CD14-positive monocyte (primary cell): ENCODE results near the gene GDF10. TPM values are rescaled to one million over a fixed set of nuclear protein-coding genes. Genes with fewer than 3 reads are reported as not detected.

Experiments used
- DNase-seq, 3 donors: peaks; one replicate each; pipeline ENCODE4 v3.0.0-alpha.2; 2011 to 2022
- H2AFZ ChIP-seq: 2 replicates; pipeline ENCODE4 v1.6.0; 2012; ENCODE audit warnings: mild to moderate bottlenecking, low read depth, low read length, inconsistent platforms; ENCODE audit not compliant: insufficient read depth, poor library complexity, severe bottlenecking
- H3K27ac ChIP-seq, 2 donors: 1 replicate in 1 of 2; 2 replicates in 1 of 2; pipeline ENCODE4 v1.5.1; 2012 to 2013; ENCODE audit warnings: low read length in 2 of 2, control low read depth in 1 of 2, inconsistent platforms in 1 of 2, low read depth in 1 of 2, mild to moderate bottlenecking in 1 of 2
- H3K27me3 ChIP-seq, 2 donors: one replicate each; pipeline versions ENCODE4 v1.6.0 to v1.6.1; 2011 to 2013; ENCODE audit warnings: low read length in 2 of 2; ENCODE audit not compliant: control insufficient read depth in 2 of 2, insufficient read depth in 2 of 2
- H3K36me3 ChIP-seq, 2 donors: replicated peaks in 1 of 2; 1 replicate in 1 of 2; 2 replicates in 1 of 2; pipeline versions ENCODE4 v1.5.1 to v1.6.1; 2012 to 2013; ENCODE audit warnings: low read length in 2 of 2, control low read depth in 1 of 2, inconsistent platforms in 1 of 2, mild to moderate bottlenecking in 1 of 2; ENCODE audit not compliant: insufficient read depth in 2 of 2, control insufficient read depth in 1 of 2
- H3K4me1 ChIP-seq, 2 donors: 1 replicate in 1 of 2; 2 replicates in 1 of 2; pipeline versions ENCODE4 v1.5.1 to v1.6.1; 2012 to 2013; ENCODE audit warnings: low read length in 2 of 2, control low read depth in 1 of 2, inconsistent platforms in 1 of 2, mild to moderate bottlenecking in 1 of 2, moderate library complexity in 1 of 2; ENCODE audit not compliant: insufficient read depth in 2 of 2, control insufficient read depth in 1 of 2
- H3K4me2 ChIP-seq: replicated peaks from 2 replicates; pipeline ENCODE3; 2012; ENCODE audit warnings: low read length, moderate library complexity, mild to moderate bottlenecking; ENCODE audit not compliant: poor library complexity, severe bottlenecking; ENCODE audit errors: extremely low read depth
- H3K4me3 ChIP-seq, 3 experiments: fragments of 200-600 bp in 1 of 3; sonication (generic) in 1 of 3; replicated peaks in 1 of 3; 1 replicate in 2 of 3; 2 replicates in 1 of 3; pipeline ENCODE4 v1.5.1; 2011 to 2013; ENCODE audit warnings: low read length in 3 of 3, mild to moderate bottlenecking in 3 of 3, control low read depth in 2 of 3, low read depth in 2 of 3, inconsistent platforms in 1 of 3, moderate library complexity in 1 of 3
- H3K79me2 ChIP-seq: 2 replicates; pipeline ENCODE4 v1.6.0; 2012; ENCODE audit warnings: mild to moderate bottlenecking, control low read depth, inconsistent platforms, low read length, moderate library complexity; ENCODE audit not compliant: insufficient read depth
- H3K9ac ChIP-seq: 2 replicates; pipeline ENCODE4 v1.6.0; 2017; ENCODE audit warnings: low read length, mild to moderate bottlenecking; ENCODE audit not compliant: insufficient read depth, poor library complexity, severe bottlenecking
- H3K9me3 ChIP-seq, 2 donors: replicated peaks in 1 of 2; 1 replicate in 1 of 2; 2 replicates in 1 of 2; pipeline versions ENCODE4 v1.5.1 to v1.6.1; 2012 to 2013; ENCODE audit warnings: low read length in 2 of 2, control low read depth in 1 of 2; ENCODE audit not compliant: control insufficient read depth in 1 of 2, insufficient read depth in 1 of 2
- H4K20me1 ChIP-seq: 2 replicates; pipeline ENCODE4 v1.6.0; 2012; ENCODE audit warnings: mild to moderate bottlenecking, low read length, control low read depth, moderate library complexity; ENCODE audit not compliant: insufficient read depth
- H3K27ac Mint-ChIP-seq, 7 donors: one replicate each; pipeline ENCODE4 v1.8.0; 2020; ENCODE audit warnings: mild to moderate bottlenecking in 7 of 7, mixed read lengths in 7 of 7, moderate library complexity in 6 of 7, inconsistent platforms in 2 of 7
- H3K27me3 Mint-ChIP-seq, 3 donors: one replicate each; pipeline ENCODE4 v1.8.0; 2021 to 2022; ENCODE audit warnings: low read depth in 3 of 3, mild to moderate bottlenecking in 3 of 3, mixed read lengths in 3 of 3, moderate library complexity in 3 of 3, inconsistent platforms in 1 of 3
- H3K36me3 Mint-ChIP-seq, 2 donors: one replicate each; pipeline ENCODE4 v1.8.0; 2020; ENCODE audit warnings: mixed read lengths in 2 of 2, inconsistent platforms in 1 of 2, mild to moderate bottlenecking in 1 of 2
- H3K4me1 Mint-ChIP-seq: one replicate; pipeline ENCODE4 v1.8.0; 2020; ENCODE audit warnings: mild to moderate bottlenecking, mixed read lengths
- H3K4me3 Mint-ChIP-seq, 2 donors: one replicate each; pipeline ENCODE4 v1.8.0; 2020; ENCODE audit warnings: mild to moderate bottlenecking in 2 of 2, mixed read lengths in 2 of 2, moderate library complexity in 1 of 2
- H3K9me3 Mint-ChIP-seq, 7 donors: one replicate each; pipeline ENCODE4 v1.8.0; 2020 to 2022; ENCODE audit warnings: mixed read lengths in 7 of 7, mild to moderate bottlenecking in 6 of 7, moderate library complexity in 6 of 7, inconsistent platforms in 2 of 7
- WGBS: methylation state at CpG from one replicate; pipeline ENCODE4 v1.1.5; 2013; ENCODE audit warnings: missing lambda C conversion rate; ENCODE audit not compliant: insufficient coverage; 5-methylcytosine and 5-hydroxymethylcytosine counted together
- intact Hi-C, 2 donors: fragments of 100-400 bp; cut with micrococcal nuclease; formaldehyde crosslinking; loops; one replicate each; pipeline versions ENCODE4 v1.15.0 to v1.15.1; 2023
- polyA plus RNA-seq, 3 donors: library from polyadenylated mRNA; depleted of rRNA in 1 of 3; unstranded in 2 of 3; stranded (reverse) in 1 of 3; fragments of 300-500 nt in 2 of 3; fragments of >200 nt in 1 of 3; fragmentation: Illumina TruSeq in 2 of 3; gene quantifications; 1 replicate in 2 of 3; 2 replicates in 1 of 3; pipeline ENCODE4 v1.2.3, GENCODE V29; 2012 to 2021
- TF ChIP-seq, protein P1 (sequence below): fragments of 200-600 bp; IDR thresholded peaks from one replicate; pipeline ENCODE4 v1.8.0; 2022; ENCODE audit warnings: antibody characterized with exemption, mild to moderate bottlenecking

GDF10 gene
- polyA plus RNA-seq, 3 donors, result not detected

DNA sequence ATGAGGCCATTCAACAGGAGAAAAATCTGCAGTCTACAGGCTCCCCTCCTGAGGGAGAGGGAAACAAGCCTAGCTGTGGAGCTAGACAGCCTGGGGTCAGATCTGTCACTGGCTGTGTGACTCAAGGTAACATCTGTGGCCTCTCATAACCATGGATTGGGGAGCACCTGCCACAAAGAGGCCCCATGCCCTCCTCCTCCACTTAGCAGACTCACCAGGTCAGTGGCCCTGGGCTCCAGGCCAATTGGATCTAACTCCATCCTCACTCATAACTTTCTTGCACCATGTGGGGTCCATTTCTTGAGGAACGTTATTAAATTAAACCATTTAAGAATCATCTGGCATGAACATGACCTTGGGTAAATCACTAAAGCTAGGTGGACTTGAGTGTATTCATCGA lies 1.8 kb downstream of the GDF10 start:
- H3K36me3 ChIP-seq, result no peaks in the 10 kb centered on the region
- H3K27me3 ChIP-seq, result peaks cover 44 to 52% of the 10 kb centered on the region in 2 donors
- peaks cover 45 to 56% (median 50%) of the 10 kb centered on the region in 3 donors for H3K27me3 Mint-ChIP-seq
- no peaks in the 10 kb centered on the region for H4K20me1 ChIP-seq
- no peak overlapping the region for H3K27ac Mint-ChIP-seq
- TF ChIP-seq, protein P1, sequence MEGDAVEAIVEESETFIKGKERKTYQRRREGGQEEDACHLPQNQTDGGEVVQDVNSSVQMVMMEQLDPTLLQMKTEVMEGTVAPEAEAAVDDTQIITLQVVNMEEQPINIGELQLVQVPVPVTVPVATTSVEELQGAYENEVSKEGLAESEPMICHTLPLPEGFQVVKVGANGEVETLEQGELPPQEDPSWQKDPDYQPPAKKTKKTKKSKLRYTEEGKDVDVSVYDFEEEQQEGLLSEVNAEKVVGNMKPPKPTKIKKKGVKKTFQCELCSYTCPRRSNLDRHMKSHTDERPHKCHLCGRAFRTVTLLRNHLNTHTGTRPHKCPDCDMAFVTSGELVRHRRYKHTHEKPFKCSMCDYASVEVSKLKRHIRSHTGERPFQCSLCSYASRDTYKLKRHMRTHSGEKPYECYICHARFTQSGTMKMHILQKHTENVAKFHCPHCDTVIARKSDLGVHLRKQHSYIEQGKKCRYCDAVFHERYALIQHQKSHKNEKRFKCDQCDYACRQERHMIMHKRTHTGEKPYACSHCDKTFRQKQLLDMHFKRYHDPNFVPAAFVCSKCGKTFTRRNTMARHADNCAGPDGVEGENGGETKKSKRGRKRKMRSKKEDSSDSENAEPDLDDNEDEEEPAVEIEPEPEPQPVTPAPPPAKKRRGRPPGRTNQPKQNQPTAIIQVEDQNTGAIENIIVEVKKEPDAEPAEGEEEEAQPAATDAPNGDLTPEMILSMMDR, result no peak
- no peak overlapping the region for H3K9ac ChIP-seq
- no peak overlapping the region for H3K4me3 ChIP-seq
- H3K4me1 Mint-ChIP-seq, result peaks cover 10% of the 10 kb centered on the region
- H3K4me3 Mint-ChIP-seq, result no peak overlapping the region
- H3K9me3 Mint-ChIP-seq, result peaks cover 0 to 7% (median 4%) of the 10 kb centered on the region in 7 donors
- no peak overlapping the region for H3K4me2 ChIP-seq
- H3K4me1 ChIP-seq, result peaks cover 2 to 12% of the 10 kb centered on the region in 2 donors
- H3K9me3 ChIP-seq, result peaks cover 0 to 4% of the 10 kb centered on the region in 2 donors
- H3K27ac ChIP-seq, result no peak overlapping the region
- no peak overlapping the region for H2AFZ ChIP-seq
- intact Hi-C loops, result loop anchor here in 1 of 2 donors (10.0 kb wide), 1 partner anchor 67 kb away; no protein-coding TSS in a partner anchor
- H3K36me3 Mint-ChIP-seq, result peaks cover 3 to 4% of the 10 kb centered on the region in 2 donors
- no peak for DNase-seq
- WGBS, result 100% methylated on average over 1 of the region's 2 CpGs
- H3K79me2 ChIP-seq, result no peaks in the 10 kb centered on the region

DNA sequence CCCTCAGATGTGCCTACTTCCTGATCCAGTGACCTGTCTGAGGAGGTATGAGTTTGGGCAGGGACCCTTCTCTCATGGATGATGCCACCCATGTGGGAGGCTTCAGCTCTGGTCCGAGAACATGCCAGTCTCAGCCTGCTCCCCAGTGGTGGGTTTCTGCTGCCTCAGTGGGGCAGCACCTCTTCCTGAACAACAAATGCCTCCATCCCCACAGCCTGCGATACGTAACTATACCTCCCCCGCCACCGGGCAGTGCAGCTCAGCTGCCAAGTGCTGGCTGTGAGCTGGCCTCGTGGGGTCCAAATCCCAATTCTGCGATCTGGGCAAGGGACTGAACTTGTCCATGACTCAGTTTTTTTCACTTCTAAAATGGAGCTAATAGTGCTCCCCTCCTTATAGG lies 3.1 kb downstream of the GDF10 start:
- Histone ChIP-seq H3K9me3 (peaks cover 0 to 4% of the 10 kb centered on the region in 2 donors), H3K27ac (no peak overlapping the region), H3K4me1 (peaks cover 2 to 12% of the 10 kb centered on the region in 2 donors), H3K36me3 (no peaks in the 10 kb centered on the region), H2AFZ (no peak overlapping the region), H4K20me1 (no peaks in the 10 kb centered on the region), H3K27me3 (peaks cover 33 to 40% of the 10 kb centered on the region in 2 donors), H3K9ac (no peak overlapping the region), H3K4me2 (no peak overlapping the region), H3K4me3 (no peak overlapping the region), H3K79me2 (no peaks in the 10 kb centered on the region)
- Mint-ChIP-seq H3K27ac (no peak overlapping the region), H3K27me3 (peaks cover 36 to 44% (median 38%) of the 10 kb centered on the region in 3 donors), H3K4me3 (no peak overlapping the region), H3K4me1 (peaks cover 9% of the 10 kb centered on the region), H3K9me3 (peaks cover 0 to 7% (median 4%) of the 10 kb centered on the region in 7 donors), H3K36me3 (peaks cover 3 to 4% of the 10 kb centered on the region in 2 donors)
- TF ChIP-seq, protein P1, result no peak
- WGBS, result 92% methylated on average over 6 of the region's 7 CpGs
- intact Hi-C loops, result loop anchor here in 1 of 2 donors (10.0 kb wide), 1 partner anchor 68 kb away; no protein-coding TSS in a partner anchor
- DNase-seq, result no peak
